Heart left ventricle (tissue), 16 donors: Measurements from ENCODE around the gene TAP1. TPM values are rescaled to one million over a fixed set of nuclear protein-coding genes. Genes with fewer than 3 reads are reported as not detected.
A peak's percentile ranks its signal among the peaks of the same experiment; 100 is the strongest.

Experiments used
- ATAC-seq, 4 donors: fragments of 200-7000 bp; cut with Tn5 transposase; one replicate each; pipeline ENCODE4 v1.9.1; 2020 to 2022; ENCODE audit warnings: moderate library complexity in 4 of 4, mild to moderate bottlenecking in 3 of 4, moderate number of reproducible peaks in 1 of 4
- DNase-seq, 5 donors: peaks; one replicate each; pipeline ENCODE4 v3.0.0-alpha.2; 2020
- H3K27ac ChIP-seq, 12 donors: fragments of 200-600 bp; sonication (generic) in 4 of 12; one replicate each; pipeline versions ENCODE4 v1.5.0 to v1.8.0; 2016 to 2022; ENCODE audit warnings: mild to moderate bottlenecking in 2 of 12
- H3K27me3 ChIP-seq, 9 donors: fragments of 200-600 bp; sonication (generic) in 2 of 9; one replicate each; pipeline versions ENCODE4 v1.5.1 to v1.8.0; 2016 to 2022; ENCODE audit warnings: mild to moderate bottlenecking in 3 of 9
- H3K36me3 ChIP-seq, 9 donors: fragments of 200-600 bp; sonication (generic) in 2 of 9; one replicate each; pipeline versions ENCODE4 v1.5.0 to v1.8.0; 2018 to 2022; ENCODE audit warnings: mild to moderate bottlenecking in 2 of 9
- H3K4me1 ChIP-seq, 12 donors: fragments of 200-600 bp; sonication (generic) in 4 of 12; one replicate each; pipeline versions ENCODE4 v1.5.0 to v1.8.0; 2016 to 2022; ENCODE audit warnings: mild to moderate bottlenecking in 3 of 12
- H3K4me3 ChIP-seq, 12 donors: fragments of 200-600 bp; sonication (generic) in 4 of 12; one replicate each; pipeline versions ENCODE4 v1.5.0 to v1.8.0; 2017 to 2022; ENCODE audit warnings: mild to moderate bottlenecking in 9 of 12, moderate library complexity in 4 of 12
- H3K9me3 ChIP-seq, 12 donors: fragments of 200-600 bp; sonication (generic) in 4 of 12; one replicate each; pipeline versions ENCODE4 v1.5.0 to v1.8.0; 2016 to 2022; ENCODE audit warnings: mild to moderate bottlenecking in 1 of 12
- CTCF ChIP-seq, 12 donors: fragments of 200-600 bp; sonication (generic) in 4 of 12; IDR thresholded peaks; one replicate each; pipeline versions ENCODE4 v1.5.0 to v1.8.0; 2018 to 2022; ENCODE audit warnings: antibody characterized with exemption in 12 of 12, mild to moderate bottlenecking in 5 of 12
- POLR2A ChIP-seq, 2 donors: fragments of 450-650 bp; IDR thresholded peaks; one replicate each; pipeline ENCODE4 v1.6.1; 2017; ENCODE audit warnings: antibody characterized with exemption in 2 of 2, mild to moderate bottlenecking in 2 of 2, moderate library complexity in 2 of 2
- WGBS, 4 donors: extraction: QIAGEN DNeasy Blood & Tissue Kit in 2 of 4; methylation state at CpG; one replicate each; pipeline versions ENCODE4 v1.1.5 to v1.1.7; 2013 to 2018; 5-methylcytosine and 5-hydroxymethylcytosine counted together
- intact Hi-C, 10 donors: fragments of 100-400 bp; cut with DNase I; formaldehyde crosslinking; loops; one replicate each; pipeline versions ENCODE4 v1.11.1 to v1.14.2; 2022
- polyA plus RNA-seq, 2 donors: library from polyadenylated mRNA; stranded (reverse); fragments of 200-250 nt; gene quantifications; one replicate each; pipeline ENCODE4 v1.2.3, GENCODE V29; 2013
- total RNA-seq, 9 donors: library from RNA; depleted of rRNA in 2 of 9; stranded (reverse); fragments of >200 nt in 2 of 9; fragmentation: NEBNext Ultra II Directional in 3 of 9; extraction: Animal tissue kit (Norgen Biotek cat#: 25700) in 3 of 9; gene quantifications; one replicate each; pipeline versions ENCODE4 v1.1.0 to v1.2.4, GENCODE V29; 2016 to 2023
- donor health status: ischemic (EF 13 %, LVEDD 7.1; RV severe dilation, severe dysfunction).
- donor health status: healthy with polysubstance abuse.
- donor health status: DM: no; HTN: yes; CAD: no.
- donor health status: DM: no; HTN: no; CAD: no.
- donor health status: ischemic (EF 25% LVEDD 6.9; RV normal size, moderate dysfunction).
- donor health status: ischemic (EF 25% LVEDD 5.7; RV mildly dilated, moderate dysfunction).
- donor health status: healthy.
- donor health status: DM: yes; HTN: yes; CAD: no.
- donor health status: ischemic (EF 35%, LVEDD 5.7; RV mildly dilated, moderate dysfunction).
- donor health status: nonischemic (EF 11% LVEDD 7.7; RV severe dilation, severe dysfunction).
- donor health status: DM: yes; HTN: yes; CAD: no.
- donor health status: PGD.
- donor health status: ischemic (EF 29% LVEDD 5.4; RV normal size, mild dysfunction).
- donor health status: nonischemic (EF 23%, LVEDD 6.1; RV moderate dilation, normal function).

Gene TAP1
- total and polyA plus RNA-seq, 11 donors: 15.1 to 207 (median 21.6) TPM

GRCh38 chr6:32851025-32851424 lies 2.5 kb downstream of the TAP1 start:
- H3K36me3 ChIP-seq: peaks cover 0 to 65% (median 52%) of the 10 kb centered on the region in 9 donors
- peak overlapping the region in 4 of 12 donors; percentile 99 to 100 (median 100) for H3K27ac ChIP-seq
- peak overlapping the region in 1 of 12 donors; percentile 99 for H3K4me3 ChIP-seq
- no peak for TF ChIP-seq CTCF (IDR thresholded peaks at IDR 0.05)
- TF ChIP-seq POLR2A (IDR thresholded peaks at IDR 0.05): no peak
- 81 to 94% (median 88%) methylated on average over 4 of the region's 4 CpGs for WGBS, 4 donors
- no peaks in the 10 kb centered on the region for H3K9me3 ChIP-seq
- H3K27me3 ChIP-seq: no peaks in the 10 kb centered on the region
- DNase-seq: no peak
- H3K4me1 ChIP-seq: peaks cover 0 to 79% (median 25%) of the 10 kb centered on the region in 12 donors
- ATAC-seq: no peak
- intact Hi-C loops: no loop called here

GRCh38 chr6:32849126-32849525 lies 4.4 kb downstream of the TAP1 start:
- DNase-seq (no peak), ATAC-seq (no peak)
- peak overlapping the region in 1 of 12 donors; percentile 33 for H3K27ac ChIP-seq
- H3K36me3 ChIP-seq: peaks cover 0 to 77% (median 63%) of the 10 kb centered on the region in 9 donors
- intact Hi-C loops: no loop called here
- no peaks in the 10 kb centered on the region for H3K9me3 ChIP-seq
- H3K4me3 ChIP-seq: no peak overlapping the region
- TF ChIP-seq CTCF (IDR thresholded peaks at IDR 0.05) (no peak), POLR2A (IDR thresholded peaks at IDR 0.05) (no peak)
- H3K27me3 ChIP-seq: no peaks in the 10 kb centered on the region
- 76 to 83% (median 80%) methylated on average over 6 of the region's 6 CpGs for WGBS, 4 donors
- H3K4me1 ChIP-seq: peaks cover 0 to 78% (median 20%) of the 10 kb centered on the region in 12 donors

- TF ChIP-seq POLR2A (IDR thresholded peaks at IDR 0.05) (no peak), CTCF (IDR thresholded peaks at IDR 0.05) (no peak)
- no peaks in the 10 kb centered on the region for H3K27me3 ChIP-seq
- peaks cover 0 to 84% (median 22%) of the 10 kb centered on the region in 12 donors for H3K4me1 ChIP-seq
- ATAC-seq (no peak), DNase-seq (no peak)
- no peaks in the 10 kb centered on the region for H3K9me3 ChIP-seq
- 86 to 94% (median 89%) methylated on average over 8 of the region's 8 CpGs for WGBS, 4 donors
- H3K4me3 ChIP-seq: peak overlapping the region in 1 of 12 donors; percentile 12
- peak overlapping the region in 1 of 12 donors; percentile 3 for H3K27ac ChIP-seq
- intact Hi-C loops: no loop called here
- peaks cover 0 to 78% (median 63%) of the 10 kb centered on the region in 9 donors for H3K36me3 ChIP-seq
Observed at GRCh38 chr6:32847795-32848194, 5.7 kb downstream of the TAP1 start.

- H3K4me1 ChIP-seq: peaks cover 0 to 87% (median 23%) of the 10 kb centered on the region in 12 donors
- H3K27ac ChIP-seq: peak overlapping the region in 1 of 12 donors; percentile 18
- DNase-seq (no peak), ATAC-seq (no peak)
- 85 to 94% (median 92%) methylated on average over 9 to 10 of the region's 10 CpGs for WGBS, 4 donors
- TF ChIP-seq CTCF (IDR thresholded peaks at IDR 0.05) (no peak), POLR2A (IDR thresholded peaks at IDR 0.05) (no peak)
- peak overlapping the region in 1 of 12 donors; percentile 21 for H3K4me3 ChIP-seq
- no peaks in the 10 kb centered on the region for H3K27me3 ChIP-seq
- peaks cover 0 to 82% (median 69%) of the 10 kb centered on the region in 9 donors for H3K36me3 ChIP-seq
- no peaks in the 10 kb centered on the region for H3K9me3 ChIP-seq
- intact Hi-C loops: no loop called here
Observed at GRCh38 chr6:32847004-32847403, 6.5 kb downstream of the TAP1 start.
